GM12874 (cell line): Measurements from ENCODE around the gene TMEM108.

ENCODE experiments used
- TF ChIP-seq, protein P1 (sequence below): IDR thresholded peaks from 2 replicates; pipeline ENCODE4 v1.5.1; 2011; ENCODE audit warnings: low read depth, mild to moderate bottlenecking, control low read depth, low read length, moderate library complexity; ENCODE audit not compliant: insufficient read depth

Gene TMEM108

DNA sequence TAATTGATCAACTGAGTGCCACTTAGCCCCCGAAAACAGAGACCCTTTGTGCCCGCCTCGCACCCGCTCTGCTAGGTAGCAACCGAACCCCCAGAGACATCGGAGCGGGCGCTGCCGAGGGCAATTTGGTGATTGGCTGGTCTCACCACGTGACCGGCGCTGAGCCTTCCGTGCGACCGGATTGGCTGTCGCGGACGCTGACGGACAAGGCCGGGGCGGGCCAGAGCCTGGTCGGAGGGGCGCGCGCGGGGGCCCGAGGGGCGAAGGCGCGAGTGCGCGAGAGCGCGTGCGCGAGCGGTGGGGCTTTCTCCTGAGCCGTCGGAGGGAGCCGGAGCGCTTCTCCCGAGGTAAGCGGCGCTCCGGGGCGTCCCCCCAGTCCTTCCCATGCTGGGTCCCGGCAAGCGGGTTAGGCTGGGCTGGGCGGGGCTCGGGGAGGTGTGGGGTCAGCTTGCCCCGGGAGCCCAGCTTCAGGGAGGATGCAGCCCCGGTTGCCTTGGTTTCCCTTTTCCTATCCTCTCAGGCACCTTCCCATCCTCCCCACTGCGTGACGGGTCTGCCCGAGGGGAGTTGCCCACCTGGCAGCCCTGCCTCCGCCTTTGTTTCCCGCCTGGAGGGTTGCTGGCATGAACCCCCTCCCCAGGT is at the start of gene TMEM108:
TMEM108 (plus strand) TSS at position 303 of the 642 bp plus-strand sequence.
- TF ChIP-seq, protein P1, sequence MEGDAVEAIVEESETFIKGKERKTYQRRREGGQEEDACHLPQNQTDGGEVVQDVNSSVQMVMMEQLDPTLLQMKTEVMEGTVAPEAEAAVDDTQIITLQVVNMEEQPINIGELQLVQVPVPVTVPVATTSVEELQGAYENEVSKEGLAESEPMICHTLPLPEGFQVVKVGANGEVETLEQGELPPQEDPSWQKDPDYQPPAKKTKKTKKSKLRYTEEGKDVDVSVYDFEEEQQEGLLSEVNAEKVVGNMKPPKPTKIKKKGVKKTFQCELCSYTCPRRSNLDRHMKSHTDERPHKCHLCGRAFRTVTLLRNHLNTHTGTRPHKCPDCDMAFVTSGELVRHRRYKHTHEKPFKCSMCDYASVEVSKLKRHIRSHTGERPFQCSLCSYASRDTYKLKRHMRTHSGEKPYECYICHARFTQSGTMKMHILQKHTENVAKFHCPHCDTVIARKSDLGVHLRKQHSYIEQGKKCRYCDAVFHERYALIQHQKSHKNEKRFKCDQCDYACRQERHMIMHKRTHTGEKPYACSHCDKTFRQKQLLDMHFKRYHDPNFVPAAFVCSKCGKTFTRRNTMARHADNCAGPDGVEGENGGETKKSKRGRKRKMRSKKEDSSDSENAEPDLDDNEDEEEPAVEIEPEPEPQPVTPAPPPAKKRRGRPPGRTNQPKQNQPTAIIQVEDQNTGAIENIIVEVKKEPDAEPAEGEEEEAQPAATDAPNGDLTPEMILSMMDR, result no peak

DNA sequence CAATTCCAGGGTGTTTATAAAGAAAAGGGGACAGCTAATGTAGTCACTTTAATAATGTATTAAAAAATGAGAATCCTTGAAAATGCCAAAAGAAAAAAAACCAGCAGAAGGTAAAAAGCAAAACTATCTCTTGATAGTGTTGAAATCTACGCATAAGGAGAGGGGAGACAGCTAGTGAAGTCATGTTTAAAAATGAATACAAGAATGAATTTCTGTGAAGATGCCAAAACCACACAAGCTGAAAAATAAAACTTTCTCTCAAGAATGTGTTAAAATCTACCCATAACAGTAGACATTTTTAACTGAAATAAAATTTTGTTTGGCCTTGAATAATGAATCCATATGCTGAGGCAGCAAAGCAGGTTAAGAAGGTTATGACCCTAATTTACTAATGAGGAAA is 42.2 kb upstream of the TMEM108 start:
- TF ChIP-seq, protein P1, result no peak

DNA sequence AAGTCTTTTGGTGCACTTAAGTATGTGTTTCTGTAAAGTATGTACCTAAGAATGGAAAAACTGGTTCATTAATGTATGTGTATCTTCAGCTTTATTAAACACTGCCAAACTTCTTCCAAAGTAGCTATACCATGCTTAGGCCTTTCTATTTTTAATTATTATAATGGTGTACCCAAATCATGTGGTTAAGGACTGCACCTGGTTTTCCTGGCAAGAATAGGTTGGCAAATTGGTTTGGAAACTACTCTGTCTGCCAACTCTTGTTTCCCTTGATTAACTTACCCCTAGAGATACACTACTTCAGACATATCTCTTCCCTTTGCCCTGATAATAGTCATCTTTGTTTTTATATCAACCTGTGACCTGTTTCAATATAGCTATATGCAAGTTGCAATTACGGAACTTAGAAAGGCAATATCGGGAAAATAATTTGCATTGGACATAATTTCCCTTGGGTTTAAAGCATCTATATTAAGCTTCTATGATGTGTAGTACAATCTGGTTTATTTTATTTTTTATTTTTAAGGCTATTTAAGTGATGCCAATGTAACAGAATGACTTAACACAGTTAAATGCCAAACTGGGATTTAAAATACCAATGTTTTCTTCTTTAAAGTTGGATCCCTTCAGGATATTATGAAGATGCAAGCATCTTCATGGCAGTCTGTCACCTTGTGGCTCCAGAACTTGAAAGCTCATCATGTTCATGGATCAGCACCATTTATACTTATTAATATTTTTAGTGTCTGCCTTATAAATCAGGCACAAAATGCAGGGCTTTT is 40.6 kb upstream of the TMEM108 start:
- TF ChIP-seq, protein P1, result no peak

DNA sequence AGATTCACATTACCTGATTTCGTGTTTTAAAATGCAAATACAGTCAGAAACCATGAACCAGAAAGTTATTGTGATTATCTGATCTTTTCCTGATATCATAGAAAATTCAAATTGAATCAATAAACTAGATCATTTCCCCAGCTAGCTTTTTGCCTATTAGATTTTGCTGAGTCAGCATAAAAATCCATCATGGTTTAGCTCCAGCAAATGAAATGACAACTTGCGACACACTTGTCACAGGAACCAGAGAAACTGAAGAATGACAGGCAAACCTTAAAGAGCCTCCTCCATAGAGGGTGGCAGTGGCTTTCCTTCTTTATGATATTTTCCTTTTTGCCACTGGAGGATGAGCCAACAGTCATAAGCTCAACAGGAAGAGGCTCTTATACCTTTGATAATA is 30.6 kb upstream of the TMEM108 start:
- TF ChIP-seq, protein P1, result no peak

DNA sequence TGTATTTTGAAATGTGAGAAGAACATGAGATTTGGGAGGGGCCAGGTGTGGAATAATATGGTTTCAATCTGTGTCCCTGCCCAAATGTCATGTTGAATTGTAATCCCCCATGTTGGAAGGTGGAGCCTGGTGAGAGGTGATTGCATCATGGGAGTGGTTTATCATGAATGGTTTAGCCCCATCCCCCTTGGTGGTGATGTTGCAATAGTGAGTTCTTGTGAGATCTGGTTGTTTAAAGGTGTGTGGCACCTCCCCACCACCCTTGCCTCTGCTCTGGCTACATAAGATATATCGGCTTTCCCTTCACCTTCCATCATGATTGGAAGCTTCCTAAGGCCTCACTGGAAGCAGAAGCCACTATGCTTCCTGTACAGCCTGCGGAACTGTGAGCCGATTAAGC is 23.9 kb upstream of the TMEM108 start:
- TF ChIP-seq, protein P1, result no peak

DNA sequence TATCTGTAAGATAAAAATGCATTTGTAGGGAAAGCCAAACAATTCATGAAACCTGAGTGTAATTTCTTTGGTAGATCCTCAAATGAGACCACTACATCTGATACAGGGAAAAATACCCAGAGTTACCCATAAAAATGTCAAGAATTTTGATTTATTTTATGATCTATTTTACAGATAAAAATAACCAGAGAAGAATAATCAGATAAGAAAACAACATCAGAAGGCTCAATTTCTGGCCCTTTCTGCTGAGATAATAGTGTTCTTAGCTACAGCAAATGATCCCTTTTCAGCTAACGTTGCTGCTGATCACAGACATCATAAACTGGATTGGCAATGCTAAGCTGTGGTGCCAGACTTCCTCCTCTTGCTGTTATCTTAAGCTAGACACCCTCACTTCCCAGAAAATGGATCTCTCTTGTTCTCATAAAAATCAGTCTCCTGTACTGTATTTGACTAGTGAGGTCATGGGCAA is 21.3 kb upstream of the TMEM108 start:
- TF ChIP-seq, protein P1, result no peak

- TF ChIP-seq, protein P1, result no peak
These were observed 19.3 kb upstream of the TMEM108 start for GRCh38 chr3:133018921-133019320.
